IMR-90 (cell line): ENCODE measurements around the gene ECM1. TPM values are rescaled to one million over a fixed set of nuclear protein-coding genes. Genes with fewer than 3 reads are reported as not detected.

Source experiments
- ATAC-seq: fragments of 200-7000 bp; cut with Tn5 transposase; 2 replicates; pipeline ENCODE4 v1.9.1; 2020; ENCODE audit warnings: low read depth, mild to moderate bottlenecking, moderate library complexity
- BruUV-seq: library from RNA; stranded (reverse); fragments of 400-500 nt; replicated peaks from 2 replicates; lab custom pipeline; 2021; lab: Mats Ljungman, UMichigan
- CTCF ChIA-PET: fragments of 300-600 bp; formaldehyde crosslinking; extraction: SDS; loops from one replicate; lab custom pipeline; 2021; ENCODE audit warnings: antibody characterized with exemption; lab: Yijun Ruan, JAX
- POLR2A ChIA-PET: fragments of 300-600 bp; sonication (Branson Sonifier 250); formaldehyde crosslinking; loops from one replicate; lab custom pipeline; 2022; ENCODE audit warnings: antibody characterized with exemption; ENCODE audit not compliant: unreplicated experiment; lab: Charles Lee
- DNase-seq: peaks from one replicate; pipeline ENCODE4 v3.0.0; 2013
- H2AFZ ChIP-seq: replicated peaks from 2 replicates; pipeline ENCODE3; 2013; ENCODE audit warnings: low read length, mild to moderate bottlenecking; ENCODE audit not compliant: poor library complexity
- H2AK5ac ChIP-seq: 2 replicates; pipeline ENCODE4 v1.6.1; 2013; ENCODE audit warnings: low read depth, low read length, inconsistent platforms
- H2AK9ac ChIP-seq: replicated peaks from 2 replicates; pipeline ENCODE3; 2013; ENCODE audit warnings: mild to moderate bottlenecking, low read depth, low read length, moderate library complexity; ENCODE audit not compliant: poor library complexity
- H2BK120ac ChIP-seq: 2 replicates; pipeline ENCODE4 v1.6.1; 2013; ENCODE audit warnings: low read depth, low read length, inconsistent platforms
- H2BK15ac ChIP-seq: 3 replicates; pipeline ENCODE4 v1.6.1; 2013; ENCODE audit warnings: low read depth, low read length, inconsistent platforms
- H2BK20ac ChIP-seq: 2 replicates; pipeline ENCODE4 v1.6.1; 2013; ENCODE audit warnings: low read depth, mild to moderate bottlenecking, inconsistent platforms, low read length, moderate library complexity
- H2BK5ac ChIP-seq: 2 replicates; pipeline ENCODE4 v1.6.1; 2013; ENCODE audit warnings: mild to moderate bottlenecking, low read depth, low read length, inconsistent platforms; ENCODE audit not compliant: poor library complexity, severe bottlenecking
- H3K14ac ChIP-seq: replicated peaks from 2 replicates; pipeline ENCODE4 v1.6.1; 2013; ENCODE audit warnings: low read depth, low read length, inconsistent platforms
- H3K18ac ChIP-seq: 2 replicates; pipeline ENCODE4 v1.6.1; 2013; ENCODE audit warnings: low read depth, low read length, control low read depth
- H3K23ac ChIP-seq: 2 replicates; pipeline ENCODE4 v1.6.1; 2013; ENCODE audit warnings: low read depth, low read length, inconsistent platforms
- H3K27ac ChIP-seq: 2 replicates; pipeline ENCODE4 v1.5.1; 2013; ENCODE audit warnings: mild to moderate bottlenecking, control low read depth, low read length; ENCODE audit not compliant: insufficient read depth
- H3K27me3 ChIP-seq: 2 replicates; pipeline ENCODE4 v1.6.1; 2013; ENCODE audit warnings: low read length; ENCODE audit not compliant: control insufficient read depth, insufficient read depth
- H3K36me3 ChIP-seq: 2 replicates; pipeline ENCODE4 v1.6.1; 2013; ENCODE audit warnings: low read length, mixed read lengths; ENCODE audit not compliant: control insufficient read depth, insufficient read depth
- H3K4ac ChIP-seq: 2 replicates; pipeline ENCODE4 v1.6.1; 2013; ENCODE audit warnings: low read depth, low read length, inconsistent platforms
- H3K4me1 ChIP-seq: 2 replicates; pipeline ENCODE4 v1.6.1; 2013; ENCODE audit warnings: low read length, mixed read lengths; ENCODE audit not compliant: control insufficient read depth, insufficient read depth
- H3K4me2 ChIP-seq: 2 replicates; pipeline ENCODE4 v1.6.1; 2013; ENCODE audit warnings: low read depth, mild to moderate bottlenecking, control low read depth, low read length, moderate library complexity
- H3K4me3 ChIP-seq: 2 replicates; pipeline ENCODE4 v1.5.1; 2013; ENCODE audit warnings: low read depth, mild to moderate bottlenecking, control low read depth, low read length, moderate library complexity; ENCODE audit not compliant: insufficient read depth
- H3K56ac ChIP-seq: 2 replicates; pipeline ENCODE4 v1.6.1; 2013; ENCODE audit warnings: low read length, inconsistent platforms; ENCODE audit not compliant: insufficient read depth; ENCODE audit errors: extremely low read depth
- H3K79me1 ChIP-seq, 2 experiments: 2 replicates each; pipeline ENCODE4 v1.6.1; 2013; ENCODE audit warnings: low read length in 2 of 2, inconsistent platforms in 1 of 2, low read depth in 1 of 2
- H3K9ac ChIP-seq: 2 replicates; pipeline ENCODE4 v1.6.1; 2013; ENCODE audit warnings: low read depth, low read length, control low read depth
- H3K9me1 ChIP-seq: 2 replicates; pipeline ENCODE4 v1.6.1; 2013; ENCODE audit warnings: low read length, inconsistent platforms; ENCODE audit not compliant: insufficient read depth
- H3K9me3 ChIP-seq: 2 replicates; pipeline ENCODE4 v1.6.1; 2013; ENCODE audit warnings: low read length; ENCODE audit not compliant: control insufficient read depth, insufficient read depth
- H4K20me1 ChIP-seq: 2 replicates; pipeline ENCODE4 v1.6.1; 2013; ENCODE audit warnings: low read length, inconsistent platforms; ENCODE audit not compliant: insufficient read depth
- H4K5ac ChIP-seq: 2 replicates; pipeline ENCODE4 v1.6.1; 2013; ENCODE audit warnings: mild to moderate bottlenecking, low read depth, low read length, control low read depth
- H4K8ac ChIP-seq, 2 experiments: 2 replicates each; pipeline ENCODE4 v1.6.1; 2013; ENCODE audit warnings: low read depth in 2 of 2, low read length in 2 of 2, control low read depth in 1 of 2, inconsistent platforms in 1 of 2
- H4K91ac ChIP-seq: 2 replicates; pipeline ENCODE4 v1.6.1; 2013; ENCODE audit warnings: low read depth, low read length, inconsistent platforms; ENCODE audit not compliant: insufficient read depth
- CHD1 ChIP-seq: IDR thresholded peaks from 2 replicates; pipeline ENCODE4 v1.6.1; 2012; ENCODE audit warnings: low read depth, low read length, improper control_type of control experiment
- FOS ChIP-seq: fragments of 150-350 bp; IDR thresholded peaks from 2 replicates; pipeline ENCODE4 v1.6.1; 2016; ENCODE audit warnings: low read depth, low read length
- POLR2A ChIP-seq: IDR thresholded peaks from 2 replicates; pipeline ENCODE4 v1.6.1; 2012; ENCODE audit warnings: mild to moderate bottlenecking, low read depth, low read length
- RAD21 ChIP-seq: IDR thresholded peaks from 2 replicates; pipeline ENCODE4 v1.6.1; 2012; ENCODE audit warnings: low read length, improper control_type of control experiment
- SMC3 ChIP-seq: fragments of 150-350 bp; IDR thresholded peaks from 2 replicates; pipeline ENCODE4 v1.6.1; 2016; ENCODE audit warnings: low read depth, mild to moderate bottlenecking, antibody characterized with exemption, low read length, moderate library complexity
- USF2 ChIP-seq: fragments of 150-350 bp; IDR thresholded peaks from 2 replicates; pipeline ENCODE4 v1.6.1; 2017; ENCODE audit warnings: mild to moderate bottlenecking, antibody characterized with exemption, low read length, low read depth
- WGBS, 2 experiments: methylation state at CpG; one replicate each; pipeline versions ENCODE4 v1.1.5 to v1.1.7; 2013; ENCODE audit warnings: missing lambda C conversion rate in 2 of 2; ENCODE audit not compliant: insufficient read length in 1 of 2; ENCODE audit errors: extremely low coverage in 2 of 2; 5-methylcytosine and 5-hydroxymethylcytosine counted together
- dilution Hi-C: fragments of 300-500 bp; cut with HindIII; formaldehyde crosslinking; loops from one replicate; pipeline ENCODE4 v1.14.3; 2018; ENCODE audit warnings: low sequenced_read_pairs; ENCODE audit not compliant: unreplicated experiment
- in situ Hi-C: fragments of 300-500 bp; cut with MboI; formaldehyde crosslinking; loops from 3 replicates; pipeline ENCODE4 v1.14.3; 2019; ENCODE audit warnings: low sequenced_read_pairs, inconsistent platforms, mixed read lengths
- intact Hi-C: fragments of 100-400 bp; cut with micrococcal nuclease; formaldehyde crosslinking; loops from 2 replicates; pipeline ENCODE4 v1.10.0; 2022
- polyA plus RNA-seq, 3 experiments: library from polyadenylated mRNA; depleted of rRNA; stranded (reverse); fragments of >200 nt; gene quantifications; 2 replicates each; pipeline ENCODE4 v1.2.3, GENCODE V29; 2012; ENCODE audit warnings: low replicate concordance in 1 of 3
- total RNA-seq: library from RNA; depleted of rRNA; stranded (reverse); fragments of >200 nt; gene quantifications from 2 replicates; pipeline ENCODE4 v1.2.3, GENCODE V29; 2012
- TF ChIP-seq, protein P1 (sequence below): conservative IDR thresholded peaks from 2 replicates; pipeline ENCODE4 v1.5.1; 2012; ENCODE audit warnings: mild to moderate bottlenecking, low read depth, low read length, improper control_type of control experiment

Gene ECM1
- total and polyA plus RNA-seq, 2 of the 4 experiments (the other 2 are of a cell fraction): 20.1 to 230 TPM

- H3K27me3 ChIP-seq: no peaks in the 10 kb centered on the region
- no peak overlapping the region for H3K27ac ChIP-seq
- H4K5ac ChIP-seq: no peak overlapping the region
- no peak overlapping the region for H2BK120ac ChIP-seq
- POLR2A ChIA-PET: no interaction called here
- no peaks in the 10 kb centered on the region for H3K4me1 ChIP-seq
- peak overlapping the region; percentile 22 for H2AK9ac ChIP-seq
- H4K91ac ChIP-seq: no peak overlapping the region
- in situ Hi-C loops: no loop called here
- no peaks in the 10 kb centered on the region for H3K9me3 ChIP-seq
- no peak overlapping the region for H3K4me2 ChIP-seq
- peaks cover 0 to 8% of the 10 kb centered on the region in 2 experiments; a peak in 3 of 4 replicates for H3K79me1 ChIP-seq
- no peak overlapping the region for H3K9ac ChIP-seq
- no peaks in the 10 kb centered on the region; the same call in 1 of the 2 replicates for H4K20me1 ChIP-seq
- H3K4ac ChIP-seq: no peak overlapping the region
- peaks cover 18% of the 10 kb centered on the region for H3K36me3 ChIP-seq
- H3K18ac ChIP-seq: no peak overlapping the region
- no peak overlapping the region for H3K4me3 ChIP-seq
- no peak overlapping the region for H2BK15ac ChIP-seq
- H2AFZ ChIP-seq: no peak overlapping the region
- no peaks in the 10 kb centered on the region for H3K9me1 ChIP-seq
- TF ChIP-seq USF2 (no peak), FOS (no peak), POLR2A (no peak), CHD1 (no peak), SMC3 (peak; percentile 81), RAD21 (peak; percentile 81)
- TF ChIP-seq, protein P1, sequence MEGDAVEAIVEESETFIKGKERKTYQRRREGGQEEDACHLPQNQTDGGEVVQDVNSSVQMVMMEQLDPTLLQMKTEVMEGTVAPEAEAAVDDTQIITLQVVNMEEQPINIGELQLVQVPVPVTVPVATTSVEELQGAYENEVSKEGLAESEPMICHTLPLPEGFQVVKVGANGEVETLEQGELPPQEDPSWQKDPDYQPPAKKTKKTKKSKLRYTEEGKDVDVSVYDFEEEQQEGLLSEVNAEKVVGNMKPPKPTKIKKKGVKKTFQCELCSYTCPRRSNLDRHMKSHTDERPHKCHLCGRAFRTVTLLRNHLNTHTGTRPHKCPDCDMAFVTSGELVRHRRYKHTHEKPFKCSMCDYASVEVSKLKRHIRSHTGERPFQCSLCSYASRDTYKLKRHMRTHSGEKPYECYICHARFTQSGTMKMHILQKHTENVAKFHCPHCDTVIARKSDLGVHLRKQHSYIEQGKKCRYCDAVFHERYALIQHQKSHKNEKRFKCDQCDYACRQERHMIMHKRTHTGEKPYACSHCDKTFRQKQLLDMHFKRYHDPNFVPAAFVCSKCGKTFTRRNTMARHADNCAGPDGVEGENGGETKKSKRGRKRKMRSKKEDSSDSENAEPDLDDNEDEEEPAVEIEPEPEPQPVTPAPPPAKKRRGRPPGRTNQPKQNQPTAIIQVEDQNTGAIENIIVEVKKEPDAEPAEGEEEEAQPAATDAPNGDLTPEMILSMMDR: peak; percentile 74
- ATAC-seq (peak; percentile 77), DNase-seq (peak; percentile 63)
- no peak overlapping the region for H2AK5ac ChIP-seq
- no peak overlapping the region for H3K14ac ChIP-seq
- no peak overlapping the region for H3K56ac ChIP-seq
- intact Hi-C loops: loop anchor here (1.0 to 2.0 kb wide), 2 partner anchors 68 to 84 kb away; partner anchors contain the start of gene ADAMTSL4
- H2BK20ac ChIP-seq: no peak overlapping the region
- no CpG with 5 or more reads among the region's 4 CpGs for WGBS, 2 experiments
- H2BK5ac ChIP-seq: no peak overlapping the region
- BruUV-seq: no TSS peak
- dilution Hi-C loops: no loop called here
- no peak overlapping the region for H3K23ac ChIP-seq
- CTCF ChIA-PET: no interaction called here
- no peak overlapping the region for H4K8ac ChIP-seq
These were observed 43.5 kb upstream of the ECM1 start for GRCh38 chr1:150464422-150464826.
